OCI-LY3 (cell line): ENCODE data around the gene ZCCHC14.
"Not testable (repeated sequence)": the region's sequence is repeated elsewhere in the genome, so short reads cannot be mapped to it uniquely, and the experiment has no call there.

Experiments
- H2AFZ ChIP-seq: fragments of 200-600, 300-600 bp; shearing (Covaris generic); 2 replicates; pipeline ENCODE4 v1.6.0; 2014; ENCODE audit warnings: antibody characterized with exemption, low read depth, low read length
- H3K27ac ChIP-seq: fragments of 200-600, 300-600 bp; sonication (generic); 2 replicates; pipeline ENCODE4 v1.5.1; 2014; ENCODE audit warnings: mild to moderate bottlenecking, low read length, moderate library complexity, mixed read lengths
- H3K27me3 ChIP-seq: fragments of 200-600, 300-600 bp; sonication (generic); 2 replicates; pipeline ENCODE4 v1.6.1; 2014; ENCODE audit warnings: low read depth, low read length, mixed read lengths
- H3K36me3 ChIP-seq: fragments of 200-600, 300-600 bp; sonication (generic); replicated peaks from 2 replicates; pipeline ENCODE3; 2014; ENCODE audit warnings: low read depth, low read length, mixed read lengths
- H3K4me1 ChIP-seq: fragments of 300-600, 200-600 bp; sonication (generic); 2 replicates; pipeline ENCODE4 v1.6.1; 2014; ENCODE audit warnings: low read length, mixed read lengths
- H3K4me2 ChIP-seq: fragments of 200-600, 300-600 bp; sonication (generic); 2 replicates; pipeline ENCODE4 v1.6.1; 2014; ENCODE audit warnings: low read length, mixed read lengths
- H3K4me3 ChIP-seq: fragments of 300-600, 200-600 bp; sonication (generic); 2 replicates; pipeline ENCODE4 v1.5.1; 2014; ENCODE audit warnings: antibody characterized with exemption, mild to moderate bottlenecking, low read length, moderate library complexity
- H3K79me2 ChIP-seq: fragments of 300-600, 200-600 bp; shearing (Covaris generic); 2 replicates; pipeline ENCODE4 v1.6.1; 2014; ENCODE audit warnings: mild to moderate bottlenecking, low read length, mixed read lengths
- H3K9ac ChIP-seq: fragments of 300-600, 200-600 bp; shearing (Covaris generic); 2 replicates; pipeline ENCODE4 v1.6.0; 2014; ENCODE audit warnings: mild to moderate bottlenecking, low read length, moderate library complexity
- H3K9me3 ChIP-seq: fragments of 200-600, 300-600 bp; shearing (Covaris generic); 2 replicates; pipeline ENCODE4 v1.6.1; 2014; ENCODE audit warnings: low read length, mixed read lengths; ENCODE audit not compliant: insufficient read depth
- H4K20me1 ChIP-seq: fragments of 200-600, 300-600 bp; sonication (generic); 2 replicates; pipeline ENCODE4 v1.6.1; 2016; ENCODE audit warnings: low read length, mixed read lengths; ENCODE audit not compliant: insufficient read depth
- EZH2phosphoT487 ChIP-seq: fragments of 200-600 bp; shearing (Covaris generic); IDR thresholded peaks from 2 replicates; pipeline ENCODE4 v1.6.1; 2018; ENCODE audit warnings: antibody characterized with exemption, mixed run types, low read depth
- TF ChIP-seq, protein P1 (sequence below): fragments of 200-600, 300-600 bp; sonication (generic); IDR thresholded peaks from 2 replicates; pipeline ENCODE4 v1.5.1; 2014; ENCODE audit warnings: antibody characterized with exemption, low read length, low read depth

The ZCCHC14 gene

DNA sequence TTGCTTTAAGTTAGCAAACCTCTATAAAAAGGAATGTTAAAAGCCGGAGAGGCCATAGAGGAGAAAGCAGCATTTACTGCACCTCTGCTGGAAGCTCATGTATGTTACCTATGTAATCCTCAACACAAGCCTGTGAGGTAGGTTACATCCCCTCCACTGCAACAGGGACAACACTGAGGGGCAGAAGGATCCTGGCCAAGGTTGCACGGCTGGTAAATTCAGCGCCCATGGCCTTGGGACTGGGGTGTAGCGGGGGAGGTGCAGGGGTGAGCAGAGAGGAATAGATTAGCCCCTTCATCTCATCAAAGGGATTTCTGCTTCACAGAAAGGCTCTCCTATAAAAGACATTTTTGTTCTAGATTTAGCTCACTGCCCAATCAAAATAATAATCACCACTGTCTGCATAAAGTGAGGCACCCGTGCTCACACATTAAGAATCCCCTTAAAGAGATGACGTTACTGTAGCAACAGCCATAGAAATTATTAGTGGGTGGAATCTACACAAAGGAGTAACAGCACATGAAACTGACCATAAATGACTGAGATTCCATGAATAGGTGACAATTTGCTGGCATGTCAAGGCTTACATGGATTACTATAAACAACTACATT lies 3.3 kb downstream of the ZCCHC14 start:
- H2AFZ ChIP-seq, result no peak overlapping the region
- TF ChIP-seq, protein P1, sequence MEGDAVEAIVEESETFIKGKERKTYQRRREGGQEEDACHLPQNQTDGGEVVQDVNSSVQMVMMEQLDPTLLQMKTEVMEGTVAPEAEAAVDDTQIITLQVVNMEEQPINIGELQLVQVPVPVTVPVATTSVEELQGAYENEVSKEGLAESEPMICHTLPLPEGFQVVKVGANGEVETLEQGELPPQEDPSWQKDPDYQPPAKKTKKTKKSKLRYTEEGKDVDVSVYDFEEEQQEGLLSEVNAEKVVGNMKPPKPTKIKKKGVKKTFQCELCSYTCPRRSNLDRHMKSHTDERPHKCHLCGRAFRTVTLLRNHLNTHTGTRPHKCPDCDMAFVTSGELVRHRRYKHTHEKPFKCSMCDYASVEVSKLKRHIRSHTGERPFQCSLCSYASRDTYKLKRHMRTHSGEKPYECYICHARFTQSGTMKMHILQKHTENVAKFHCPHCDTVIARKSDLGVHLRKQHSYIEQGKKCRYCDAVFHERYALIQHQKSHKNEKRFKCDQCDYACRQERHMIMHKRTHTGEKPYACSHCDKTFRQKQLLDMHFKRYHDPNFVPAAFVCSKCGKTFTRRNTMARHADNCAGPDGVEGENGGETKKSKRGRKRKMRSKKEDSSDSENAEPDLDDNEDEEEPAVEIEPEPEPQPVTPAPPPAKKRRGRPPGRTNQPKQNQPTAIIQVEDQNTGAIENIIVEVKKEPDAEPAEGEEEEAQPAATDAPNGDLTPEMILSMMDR, result no peak
- TF ChIP-seq EZH2phosphoT487, result no peak
- H3K27me3 ChIP-seq, result peaks cover 4% of the 10 kb centered on the region; the same call in 1 of the 2 replicates
- no peaks in the 10 kb centered on the region for H3K36me3 ChIP-seq
- no peak overlapping the region for H3K4me2 ChIP-seq
- no peaks in the 10 kb centered on the region for H3K79me2 ChIP-seq
- no peak overlapping the region for H3K27ac ChIP-seq
- H3K9ac ChIP-seq, result no peak overlapping the region
- no peaks in the 10 kb centered on the region for H4K20me1 ChIP-seq
- no peak overlapping the region for H3K4me3 ChIP-seq
- peaks cover 10% of the 10 kb centered on the region for H3K4me1 ChIP-seq
- no peaks in the 10 kb centered on the region for H3K9me3 ChIP-seq

DNA sequence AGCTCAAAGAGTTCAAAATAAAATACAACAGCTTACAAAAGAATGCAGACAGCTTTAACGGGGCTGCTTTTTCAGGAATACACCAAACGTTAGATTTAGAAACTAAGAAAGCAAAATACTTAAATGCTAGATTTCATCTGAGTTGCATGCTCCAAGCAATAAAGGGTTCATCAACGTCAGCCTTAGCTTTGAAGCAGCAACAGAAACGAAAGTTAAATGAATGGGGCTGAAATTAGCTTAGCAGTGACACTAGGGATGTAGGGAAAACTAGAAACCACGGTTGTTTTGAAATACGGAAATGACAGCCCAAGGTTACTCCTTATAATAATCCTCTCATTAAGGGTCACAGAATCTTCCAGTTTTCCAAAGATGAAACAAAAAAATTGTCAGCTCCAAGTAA lies 3.9 kb downstream of the ZCCHC14 start:
- not testable (repeated sequence) for H3K79me2 ChIP-seq, H3K9ac ChIP-seq, H3K36me3 ChIP-seq, H3K27me3 ChIP-seq, H3K9me3 ChIP-seq, H3K27ac ChIP-seq, H3K4me2 ChIP-seq, H3K4me3 ChIP-seq, H4K20me1 ChIP-seq, H2AFZ ChIP-seq, H3K4me1 ChIP-seq

DNA sequence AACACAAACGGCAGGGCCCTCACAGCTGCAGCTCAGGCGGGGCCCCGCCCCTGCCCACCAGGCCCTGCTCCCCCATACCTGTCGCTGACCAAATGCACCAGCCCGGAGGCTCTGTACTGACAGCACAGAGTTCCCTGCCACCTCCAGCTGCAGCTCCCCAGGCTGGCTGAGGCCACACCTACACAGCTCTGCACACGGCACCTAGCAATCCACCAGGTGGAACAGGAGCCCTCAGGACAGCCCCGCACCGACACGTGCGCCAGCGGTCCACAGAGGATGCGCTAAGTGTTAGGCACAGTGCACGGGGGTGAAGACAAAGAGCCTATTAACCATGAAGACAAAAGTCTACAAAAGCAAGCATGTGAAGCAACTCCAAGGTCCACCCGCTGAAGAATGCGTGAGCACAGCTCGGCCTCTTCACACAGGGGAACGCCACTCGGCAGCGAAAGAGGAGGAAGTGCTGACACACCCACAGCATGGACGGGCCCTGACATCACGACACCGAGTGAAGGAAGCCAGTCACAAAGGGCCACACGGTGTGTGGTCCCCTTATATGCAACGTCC lies 5.4 kb downstream of the ZCCHC14 start:
- Histone ChIP-seq H3K4me3 (no peak overlapping the region), H3K36me3 (no peaks in the 10 kb centered on the region), H4K20me1 (no peaks in the 10 kb centered on the region), H3K4me2 (no peak overlapping the region), H3K27me3 (no peaks in the 10 kb centered on the region), H3K9me3 (no peaks in the 10 kb centered on the region), H3K9ac (no peak overlapping the region), H2AFZ (no peak overlapping the region), H3K79me2 (no peaks in the 10 kb centered on the region), H3K27ac (no peak overlapping the region), H3K4me1 (peaks cover 4% of the 10 kb centered on the region)
- TF ChIP-seq, protein P1, result no peak
- no peak for TF ChIP-seq EZH2phosphoT487

DNA sequence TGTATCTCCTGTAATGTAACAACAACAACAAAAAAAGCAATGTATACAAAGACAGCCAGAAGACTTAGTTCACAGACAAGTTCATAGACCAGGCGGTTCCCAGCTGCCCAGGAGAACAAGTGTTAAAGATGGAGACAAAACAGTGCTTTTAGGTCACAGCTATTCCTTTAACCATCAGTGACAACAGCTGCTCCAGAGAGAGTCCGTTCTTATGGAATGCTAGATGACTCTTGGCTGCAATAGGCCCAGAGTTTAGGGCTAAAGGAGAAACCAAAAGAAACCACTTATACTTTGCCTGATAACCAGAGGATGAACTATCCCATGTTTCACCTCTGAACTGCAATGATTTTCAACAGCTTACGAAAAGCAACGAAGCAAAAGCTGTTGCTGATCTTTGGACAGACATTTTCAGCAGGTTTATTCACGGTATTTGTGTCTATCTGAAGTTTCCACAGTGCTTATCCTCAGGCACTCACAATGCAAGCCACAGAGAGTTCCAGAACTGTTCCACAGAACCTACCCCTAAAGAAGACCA lies 6.0 kb downstream of the ZCCHC14 start:
- Histone ChIP-seq H3K4me3 (no peak overlapping the region), H3K9me3 (no peaks in the 10 kb centered on the region), H3K27ac (no peak overlapping the region), H3K4me1 (peaks cover 4% of the 10 kb centered on the region), H3K9ac (no peak overlapping the region), H3K79me2 (no peaks in the 10 kb centered on the region), H4K20me1 (no peaks in the 10 kb centered on the region), H3K36me3 (no peaks in the 10 kb centered on the region), H2AFZ (no peak overlapping the region), H3K27me3 (no peaks in the 10 kb centered on the region), H3K4me2 (no peak overlapping the region)
- TF ChIP-seq EZH2phosphoT487, result no peak
- TF ChIP-seq, protein P1, result no peak
